Measurements from ENCODE around the gene PVALEF.

The PVALEF gene

GRCh38 chr17:81199482-81199830 lies 34.1 kb downstream of the PVALEF start:
- no peak for FAIRE-seq

GRCh38 chr17:81200201-81200600 lies 34.9 kb downstream of the PVALEF start:
- no peak for FAIRE-seq

GRCh38 chr17:81200695-81201580 lies 35.6 kb downstream of the PVALEF start:
- FAIRE-seq: peak; percentile 26

GRCh38 chr17:81202318-81202717 lies 37.0 kb downstream of the PVALEF start:
- no peak for FAIRE-seq

- no peak for FAIRE-seq
Measured at GRCh38 chr17:81203136-81203535, 37.8 kb downstream of the PVALEF start.

- no peak for FAIRE-seq
Measured at GRCh38 chr17:81204578-81204977, 39.3 kb downstream of the PVALEF start.

GRCh38 chr17:81206166-81206565 lies 40.9 kb downstream of the PVALEF start:
- FAIRE-seq: no peak

- FAIRE-seq: no peak
Measured at GRCh38 chr17:81206657-81207056, 41.4 kb downstream of the PVALEF start.

- FAIRE-seq: no peak
Measured at GRCh38 chr17:81207610-81208581, 42.6 kb downstream of the PVALEF start.

GRCh38 chr17:81208651-81209050 lies 43.3 kb downstream of the PVALEF start:
- FAIRE-seq: no peak

- no peak for FAIRE-seq
Measured at GRCh38 chr17:81209141-81209540, 43.8 kb downstream of the PVALEF start.

- FAIRE-seq: no peak
Measured at GRCh38 chr17:81210466-81210865, 45.2 kb downstream of the PVALEF start.

GRCh38 chr17:81210868-81211267 lies 45.6 kb downstream of the PVALEF start:
- no peak for FAIRE-seq

- FAIRE-seq: no peak
Measured at GRCh38 chr17:81212365-81212764, 47.1 kb downstream of the PVALEF start.

- no peak for FAIRE-seq
Measured at GRCh38 chr17:81213978-81214377, 48.7 kb downstream of the PVALEF start.

GRCh38 chr17:81217491-81217890 lies 52.2 kb downstream of the PVALEF start:
- FAIRE-seq: no peak

GRCh38 chr17:81218459-81218858 lies 53.2 kb downstream of the PVALEF start:
- no peak for FAIRE-seq

GRCh38 chr17:81218991-81219390 lies 53.7 kb downstream of the PVALEF start:
- FAIRE-seq: no peak

- no peak for FAIRE-seq
Measured at GRCh38 chr17:81219476-81220180, 54.3 kb downstream of the PVALEF start.

- no peak for FAIRE-seq
Measured at GRCh38 chr17:81221371-81221841, 56.1 kb downstream of the PVALEF start.

GRCh38 chr17:81221842-81222619 lies 56.7 kb downstream of the PVALEF start:
- no peak for FAIRE-seq

GRCh38 chr17:81222620-81222905 lies 57.3 kb downstream of the PVALEF start:
- no peak for FAIRE-seq

Data from TTC549 (cell line).